ENCODE data around the gene TMEM92. TPM values are rescaled to one million over a fixed set of nuclear protein-coding genes. Genes with fewer than 3 reads are reported as not detected.

Gene TMEM92
- total and polyA plus RNA-seq, 2 of the 13 experiments (the other 11 are each of a cell fraction or from before 2014, with no cell fraction given): 0.07 TPM; not detected in 1

- no peak for TF ChIP-seq GPN1 (CRISPR knock-in tag; IDR thresholded peaks at IDR 0.05; ENCODE audit: borderline replicate concordance)
- TF ChIP-seq ZNF326 (CRISPR knock-in tag; IDR thresholded peaks at IDR 0.05; ENCODE audit: borderline replicate concordance): no peak
- TF ChIP-seq CERS6 (CRISPR knock-in tag; IDR thresholded peaks at IDR 0.05): no peak
- TF ChIP-seq NFATC3 (CRISPR knock-in tag; IDR thresholded peaks at IDR 0.05): no peak
- peak; percentile 62; the same call in 1 of the 2 replicates for TF ChIP-seq ZNF280B (CRISPR knock-in tag; IDR thresholded peaks at IDR 0.05; ENCODE audit: borderline replicate concordance)
- TF ChIP-seq JARID2 (CRISPR knock-in tag; IDR thresholded peaks at IDR 0.05; ENCODE audit: insufficient replicate concordance): peak; percentile 73
- TF ChIP-seq USF2 (IDR thresholded peaks at IDR 0.05; ENCODE audit: low read depth, low read length): no peak
- no peak for TF ChIP-seq USF2 (CRISPR knock-in tag; IDR thresholded peaks at IDR 0.05; ENCODE audit: borderline replicate concordance)
- no peak for TF ChIP-seq ZNF800 (CRISPR knock-in tag; IDR thresholded peaks at IDR 0.05)
- no peak for TF ChIP-seq BATF2 (CRISPR knock-in tag; IDR thresholded peaks at IDR 0.05)
- TF ChIP-seq FOXK1 (CRISPR knock-in tag; IDR thresholded peaks at IDR 0.05; ENCODE audit: borderline replicate concordance, low read depth): no peak
- no peak for TF ChIP-seq ZNF766 (CRISPR knock-in tag; IDR thresholded peaks at IDR 0.05; ENCODE audit: borderline replicate concordance)
- TF ChIP-seq ZNF780A (CRISPR knock-in tag; IDR thresholded peaks at IDR 0.05): no peak
- TF ChIP-seq ISL2 (CRISPR knock-in tag; IDR thresholded peaks at IDR 0.05): 0 out of 2 replicates have a peak, but pooled peaks have one; percentile 20
- peak; percentile 46 to 58; a peak in 2 of 4 replicates for TF ChIP-seq HMGXB4 (CRISPR knock-in tag; IDR thresholded peaks at IDR 0.05; ENCODE audit: borderline replicate concordance in 1 of 2, low read depth in 1 of 2)
- no peak for TF ChIP-seq GATA4 (IDR thresholded peaks at IDR 0.05; ENCODE audit: borderline replicate concordance, low read depth)
- peak; percentile 34; the same call in 1 of the 2 replicates for TF ChIP-seq ZNF598 (CRISPR knock-in tag; IDR thresholded peaks at IDR 0.05; ENCODE audit: borderline replicate concordance)
- TF ChIP-seq KMT2A (CRISPR knock-in tag; IDR thresholded peaks at IDR 0.05): no peak; the same call in 1 of the 2 replicates
Measured at GRCh38 chr17:50297407-50297865, 23.2 kb downstream of the TMEM92 start (continued).
